Colonic mucosa (tissue), 4 donors: ENCODE results near the gene PGF. TPM values are rescaled to one million over a fixed set of nuclear protein-coding genes. Genes with fewer than 3 reads are reported as not detected.

Experiments used
- DNase-seq: peaks from one replicate; pipeline ENCODE4 v3.0.0-alpha.2; 2020
- H3K27ac ChIP-seq: fragments of 200-600 bp; one replicate; pipeline ENCODE4 v1.8.0; 2021
- H3K27me3 ChIP-seq: fragments of 200-600 bp; one replicate; pipeline ENCODE4 v1.8.0; 2021
- H3K36me3 ChIP-seq: fragments of 200-600 bp; one replicate; pipeline ENCODE4 v1.8.0; 2021
- H3K4me1 ChIP-seq: fragments of 200-600 bp; one replicate; pipeline ENCODE4 v1.8.0; 2021; ENCODE audit warnings: mild to moderate bottlenecking
- H3K4me3 ChIP-seq: fragments of 200-600 bp; one replicate; pipeline ENCODE4 v1.8.0; 2021
- H3K9ac ChIP-seq, 2 donors: one replicate each; pipeline ENCODE4 v1.7.0; 2013; ENCODE audit warnings: control low read depth in 2 of 2, low read depth in 2 of 2, low read length in 2 of 2
- H3K9me3 ChIP-seq: fragments of 200-600 bp; one replicate; pipeline ENCODE4 v1.8.0; 2021
- intact Hi-C: fragments of 100-400 bp; cut with DNase I; formaldehyde crosslinking; loops from one replicate; pipeline ENCODE4 v1.14.1; 2022
- total RNA-seq, 2 donors: library from RNA; stranded (reverse); fragmentation: NEBNext Ultra II Directional in 1 of 2; extraction: Animal tissue kit (Norgen Biotek cat#: 25700) in 1 of 2; gene quantifications; one replicate each; pipeline ENCODE4 v1.2.1, GENCODE V29; 2021
- TF ChIP-seq, protein P1 (sequence below): fragments of 200-600 bp; IDR thresholded peaks from one replicate; pipeline ENCODE4 v1.8.0; 2022; ENCODE audit warnings: antibody characterized with exemption, mild to moderate bottlenecking
- donor health status: healthy.
- donor health status: DM: no; HTN: no; CAD: no.
- donor health status: DM: no; HTN: no; CAD: no.

Gene PGF
- 1 to 10 TPM in 1 of 2 donors, under 1 TPM in 1; 0.57 to 2.2 TPM for total RNA-seq

DNA sequence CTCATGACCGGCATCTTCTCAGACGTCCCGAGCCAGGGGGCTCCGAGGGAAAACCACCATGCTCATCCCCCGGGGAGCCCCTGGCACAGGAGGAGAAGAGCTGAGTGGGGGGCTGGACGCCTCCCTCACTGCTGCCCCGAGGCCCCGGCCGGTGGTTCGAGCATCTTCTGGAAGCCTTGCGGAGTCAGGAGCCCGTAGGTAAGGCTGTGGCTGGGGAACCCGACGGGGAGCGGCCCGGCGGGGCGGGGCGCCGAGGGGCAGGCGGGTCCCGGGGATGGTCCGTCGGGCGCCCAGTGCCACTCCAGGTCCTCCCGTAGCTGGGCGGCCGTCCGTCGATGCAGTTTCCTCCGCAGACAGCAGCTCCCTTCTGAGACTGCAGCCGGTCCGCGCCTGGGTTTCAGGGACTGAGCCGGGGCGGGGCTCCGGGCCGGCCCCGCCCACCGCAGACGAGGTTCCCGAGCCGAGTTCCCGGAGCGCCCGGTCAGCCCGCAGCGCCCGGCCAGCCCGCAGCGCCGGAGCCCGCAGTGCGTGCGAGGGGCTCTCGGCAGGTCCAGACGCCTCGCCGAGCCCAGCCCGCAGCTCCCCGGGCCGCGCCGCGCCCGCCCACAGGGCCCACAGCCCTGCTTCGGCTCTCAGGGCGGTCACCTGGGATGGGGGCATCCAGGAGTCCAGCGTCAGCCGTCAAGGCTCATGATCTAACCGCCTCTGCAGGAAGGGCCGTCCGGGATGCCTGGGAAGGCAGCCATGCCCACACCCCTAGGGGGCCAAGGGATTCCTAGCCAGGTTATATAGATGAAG is at the start of gene PGF:
Gene PGF, minus strand, starts transcription at position 369 of the 798 bp plus-strand sequence. Its CDS starts 355 bp downstream, at position 14.
- TF ChIP-seq, protein P1, sequence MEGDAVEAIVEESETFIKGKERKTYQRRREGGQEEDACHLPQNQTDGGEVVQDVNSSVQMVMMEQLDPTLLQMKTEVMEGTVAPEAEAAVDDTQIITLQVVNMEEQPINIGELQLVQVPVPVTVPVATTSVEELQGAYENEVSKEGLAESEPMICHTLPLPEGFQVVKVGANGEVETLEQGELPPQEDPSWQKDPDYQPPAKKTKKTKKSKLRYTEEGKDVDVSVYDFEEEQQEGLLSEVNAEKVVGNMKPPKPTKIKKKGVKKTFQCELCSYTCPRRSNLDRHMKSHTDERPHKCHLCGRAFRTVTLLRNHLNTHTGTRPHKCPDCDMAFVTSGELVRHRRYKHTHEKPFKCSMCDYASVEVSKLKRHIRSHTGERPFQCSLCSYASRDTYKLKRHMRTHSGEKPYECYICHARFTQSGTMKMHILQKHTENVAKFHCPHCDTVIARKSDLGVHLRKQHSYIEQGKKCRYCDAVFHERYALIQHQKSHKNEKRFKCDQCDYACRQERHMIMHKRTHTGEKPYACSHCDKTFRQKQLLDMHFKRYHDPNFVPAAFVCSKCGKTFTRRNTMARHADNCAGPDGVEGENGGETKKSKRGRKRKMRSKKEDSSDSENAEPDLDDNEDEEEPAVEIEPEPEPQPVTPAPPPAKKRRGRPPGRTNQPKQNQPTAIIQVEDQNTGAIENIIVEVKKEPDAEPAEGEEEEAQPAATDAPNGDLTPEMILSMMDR = no peak
- Histone ChIP-seq H3K4me1 (peaks cover 12% of the 10 kb centered on the region), H3K27ac (no peak within 1 kb of the TSS), H3K9ac (peak within 1 kb of the TSS; percentile 60 to 72), H3K9me3 (no peaks in the 10 kb centered on the region), H3K36me3 (no peaks in the 10 kb centered on the region), H3K4me3 (peak within 1 kb of the TSS; percentile 54), H3K27me3 (no peaks in the 10 kb centered on the region)
- intact Hi-C loops = no loop called here
- DNase-seq = peak; percentile 78

DNA sequence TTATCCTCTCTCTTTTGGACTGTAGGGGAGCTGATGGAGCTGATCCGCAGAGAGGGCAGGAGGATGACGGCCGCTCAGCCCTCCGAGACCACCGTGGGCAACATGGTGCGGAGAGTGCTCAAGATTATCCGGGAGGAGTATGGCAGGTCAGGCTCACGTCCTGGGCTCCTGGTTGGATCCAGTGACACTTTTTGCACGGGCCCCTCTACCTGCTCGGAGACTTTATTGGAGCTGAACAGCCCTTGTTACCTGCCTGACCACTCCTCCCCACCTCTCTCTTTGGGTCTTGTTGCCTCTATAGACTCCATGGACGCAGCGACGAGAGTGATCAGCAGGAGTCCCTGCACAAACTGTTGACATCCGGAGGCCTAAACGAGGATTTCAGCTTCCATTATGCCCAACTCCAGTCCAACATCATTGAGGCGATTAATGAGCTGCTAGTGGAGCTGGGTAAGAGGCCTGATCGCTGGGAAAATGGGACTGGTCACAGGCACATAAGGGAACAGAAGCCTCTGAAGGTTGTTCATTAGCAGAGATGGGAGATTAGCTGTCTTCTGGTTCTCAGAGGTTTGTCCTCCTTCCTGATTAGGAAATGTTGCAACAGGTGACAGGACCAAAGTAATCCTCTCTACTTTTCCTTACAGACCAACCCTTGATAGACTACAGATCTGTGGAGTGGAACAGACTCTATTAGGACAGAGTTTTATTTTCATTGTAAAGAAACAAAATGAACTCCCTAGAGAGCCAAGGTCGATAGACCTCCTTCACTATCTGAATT is 48.0 kb upstream of the PGF start:
- H3K27ac ChIP-seq = peak overlapping the region; percentile 90
- peak; percentile 23 for DNase-seq
- intact Hi-C loops = loop anchor here (10.0 kb wide), 1 partner anchor 71 kb away; no protein-coding TSS in a partner anchor
- no peaks in the 10 kb centered on the region for H3K27me3 ChIP-seq
- TF ChIP-seq, protein P1 = no peak
- peaks cover 11% of the 10 kb centered on the region for H3K4me1 ChIP-seq
- H3K4me3 ChIP-seq = peak overlapping the region; percentile 95
- H3K36me3 ChIP-seq = no peaks in the 10 kb centered on the region
- peak overlapping the region; percentile 73 to 92 for H3K9ac ChIP-seq
- H3K9me3 ChIP-seq = no peaks in the 10 kb centered on the region

- intact Hi-C loops = loop anchor here (10.0 kb wide), 1 partner anchor 72 kb away; no protein-coding TSS in a partner anchor
- Histone ChIP-seq H3K4me1 (peaks cover 11% of the 10 kb centered on the region), H3K9ac (peak within 1 kb of the TSS; percentile 73 to 92), H3K36me3 (no peaks in the 10 kb centered on the region), H3K4me3 (peak within 1 kb of the TSS; percentile 95), H3K27ac (peak within 1 kb of the TSS; percentile 90), H3K27me3 (no peaks in the 10 kb centered on the region), H3K9me3 (no peaks in the 10 kb centered on the region)
- DNase-seq = peak; percentile 99
- TF ChIP-seq, protein P1 = no peak
Observed at GRCh38 chr14:75002392-75003249, 47.2 kb upstream of the PGF start, which contains the start of gene EIF2B2. EIF2B2 (plus strand) TSS chr14:75002921; CDS start chr14:75002991, 70 bp downstream.

GRCh38 chr14:75001899-75002298 is 46.5 kb upstream of the PGF start:
- H3K4me1 ChIP-seq = peaks cover 11% of the 10 kb centered on the region
- H3K4me3 ChIP-seq = peak overlapping the region; percentile 95
- H3K36me3 ChIP-seq = no peaks in the 10 kb centered on the region
- intact Hi-C loops = loop anchor here (10.0 kb wide), 1 partner anchor 73 kb away; no protein-coding TSS in a partner anchor
- no peaks in the 10 kb centered on the region for H3K9me3 ChIP-seq
- DNase-seq = no peak
- H3K9ac ChIP-seq = peak overlapping the region; percentile 62 to 92
- no peaks in the 10 kb centered on the region for H3K27me3 ChIP-seq
- TF ChIP-seq, protein P1 = no peak
- peak overlapping the region; percentile 90 for H3K27ac ChIP-seq
